Neural crest cell (in vitro differentiated cells): ENCODE measurements around the gene NPIPB4. TPM values are rescaled to one million over a fixed set of nuclear protein-coding genes. Genes with fewer than 3 reads are reported as not detected.
"Not testable (repeated sequence)": the region's sequence is repeated elsewhere in the genome, so short reads cannot be mapped to it uniquely, and the experiment has no call there.

Experiments used
- DNase-seq: peaks from one replicate; pipeline ENCODE4 v3.0.0; 2021; ENCODE audit warnings: low read depth, mixed read lengths, low spot score
- H3K27ac Mint-ChIP-seq: one replicate; pipeline ENCODE4 v1.8.0; 2021; ENCODE audit warnings: mild to moderate bottlenecking, mixed read lengths; ENCODE audit not compliant: unreplicated experiment
- H3K27me3 Mint-ChIP-seq: 2 replicates; pipeline ENCODE4 v1.8.0; 2021; ENCODE audit warnings: low read depth, mild to moderate bottlenecking, mixed read lengths
- H3K36me3 Mint-ChIP-seq: 2 replicates; pipeline ENCODE4 v1.8.0; 2021; ENCODE audit warnings: low read depth, mild to moderate bottlenecking, mixed read lengths
- H3K4me1 Mint-ChIP-seq: 2 replicates; pipeline ENCODE4 v1.8.0; 2021; ENCODE audit warnings: mixed read lengths
- H3K4me3 Mint-ChIP-seq: one replicate; pipeline ENCODE4 v1.8.0; 2021; ENCODE audit warnings: mild to moderate bottlenecking, mixed read lengths
- H3K9me3 Mint-ChIP-seq: 2 replicates; pipeline ENCODE4 v1.8.0; 2021; ENCODE audit warnings: mixed read lengths
- CTCF ChIP-seq: fragments of 200-600 bp; sonication (generic); conservative IDR thresholded peaks from 2 replicates; pipeline ENCODE4 v1.5.0; 2021; ENCODE audit warnings: antibody characterized with exemption, mild to moderate bottlenecking
- total RNA-seq: library from RNA; stranded (reverse); gene quantifications from 2 replicates; pipeline ENCODE4 v1.2.1, GENCODE V29; 2021

NPIPB4 gene
- total RNA-seq, 1 donor from 2014 or later: 100 TPM

GRCh38 chr16:21819617-21820016 is 37.9 kb downstream of the NPIPB4 start:
- H3K27me3 Mint-ChIP-seq: not testable (repeated sequence)
- peaks cover 17% of the 10 kb centered on the region for H3K4me1 Mint-ChIP-seq

GRCh38 chr16:21817012-21817411 is 40.5 kb downstream of the NPIPB4 start:
- H3K27me3 Mint-ChIP-seq, DNase-seq, H3K4me3 Mint-ChIP-seq, H3K36me3 Mint-ChIP-seq, H3K9me3 Mint-ChIP-seq, H3K27ac Mint-ChIP-seq: not testable (repeated sequence)
- H3K4me1 Mint-ChIP-seq: peaks cover 17% of the 10 kb centered on the region

More at GRCh38 chr16:21819617-21820016, 37.9 kb downstream of the NPIPB4 start:
- DNase-seq, H3K36me3 Mint-ChIP-seq, H3K27ac Mint-ChIP-seq, H3K9me3 Mint-ChIP-seq: not testable (repeated sequence)
- H3K4me3 Mint-ChIP-seq: peak overlapping the region; percentile 89

- not testable (repeated sequence) for H3K27me3 Mint-ChIP-seq, H3K4me3 Mint-ChIP-seq, H3K36me3 Mint-ChIP-seq, DNase-seq, H3K9me3 Mint-ChIP-seq, H3K27ac Mint-ChIP-seq
- H3K4me1 Mint-ChIP-seq: peaks cover 16% of the 10 kb centered on the region
These were observed 41.9 kb downstream of the NPIPB4 start for GRCh38 chr16:21815694-21816093.

- not testable (repeated sequence) for H3K27ac Mint-ChIP-seq, DNase-seq, H3K27me3 Mint-ChIP-seq, H3K4me3 Mint-ChIP-seq, H3K4me1 Mint-ChIP-seq, H3K9me3 Mint-ChIP-seq, H3K36me3 Mint-ChIP-seq
These were observed 55.2 kb downstream of the NPIPB4 start for GRCh38 chr16:21802375-21802663.

GRCh38 chr16:21801538-21802374 is 55.8 kb downstream of the NPIPB4 start:
- peak; percentile 18 for DNase-seq

GRCh38 chr16:21798601-21799000 is 59.0 kb downstream of the NPIPB4 start:
- not testable (repeated sequence) for H3K27me3 Mint-ChIP-seq, H3K9me3 Mint-ChIP-seq, H3K4me1 Mint-ChIP-seq, H3K4me3 Mint-ChIP-seq, H3K27ac Mint-ChIP-seq, DNase-seq, H3K36me3 Mint-ChIP-seq

More at GRCh38 chr16:21801538-21802374, 55.8 kb downstream of the NPIPB4 start:
- H3K4me1 Mint-ChIP-seq, H3K36me3 Mint-ChIP-seq, H3K9me3 Mint-ChIP-seq, H3K27me3 Mint-ChIP-seq, H3K4me3 Mint-ChIP-seq, H3K27ac Mint-ChIP-seq: not testable (repeated sequence)
- TF ChIP-seq CTCF: peak; percentile 66

GRCh38 chr16:21793310-21793709 is 64.2 kb downstream of the NPIPB4 start:
- not testable (repeated sequence) for H3K4me3 Mint-ChIP-seq, H3K4me1 Mint-ChIP-seq, H3K27ac Mint-ChIP-seq, H3K36me3 Mint-ChIP-seq, DNase-seq, H3K9me3 Mint-ChIP-seq, H3K27me3 Mint-ChIP-seq

GRCh38 chr16:21790506-21790905 is 67.0 kb downstream of the NPIPB4 start:
- H3K9me3 Mint-ChIP-seq, H3K4me3 Mint-ChIP-seq, DNase-seq, H3K36me3 Mint-ChIP-seq, H3K4me1 Mint-ChIP-seq, H3K27ac Mint-ChIP-seq, H3K27me3 Mint-ChIP-seq: not testable (repeated sequence)

Other genes with a start within 250 kb of the NPIPB4 start
- gene IGSF6, start 205.1 kb downstream of the NPIPB4 start, total RNA-seq: not detected in 2 replicates
- gene OTOA, start 193.8 kb downstream of the NPIPB4 start, total RNA-seq: 0.21 and 0.34 TPM in 2 replicates
- gene UQCRC2, start 95.6 kb upstream of the NPIPB4 start, total RNA-seq: 175 and 183 TPM in 2 replicates
- not detected in 2 replicates for gene PDZD9, start 143.4 kb upstream of the NPIPB4 start, total RNA-seq
- gene MOSMO, start 150.4 kb upstream of the NPIPB4 start, total RNA-seq: 14.8 and 17.8 TPM in 2 replicates
- gene VWA3A, start 234.8 kb upstream of the NPIPB4 start, total RNA-seq: 0.30 TPM in 1 of 2 replicates, not detected in the other